HG03575 (cell line): ENCODE measurements around the gene FAM229A.

Experiments
- ATAC-seq: cut with Tn5 transposase; IDR thresholded peaks from one replicate; pipeline ENCODE4 v1.9.1; 2021; ENCODE audit not compliant: unreplicated experiment, insufficient number of reproducible peaks, low FRiP score; ENCODE audit errors: extremely low read depth

The FAM229A gene

DNA sequence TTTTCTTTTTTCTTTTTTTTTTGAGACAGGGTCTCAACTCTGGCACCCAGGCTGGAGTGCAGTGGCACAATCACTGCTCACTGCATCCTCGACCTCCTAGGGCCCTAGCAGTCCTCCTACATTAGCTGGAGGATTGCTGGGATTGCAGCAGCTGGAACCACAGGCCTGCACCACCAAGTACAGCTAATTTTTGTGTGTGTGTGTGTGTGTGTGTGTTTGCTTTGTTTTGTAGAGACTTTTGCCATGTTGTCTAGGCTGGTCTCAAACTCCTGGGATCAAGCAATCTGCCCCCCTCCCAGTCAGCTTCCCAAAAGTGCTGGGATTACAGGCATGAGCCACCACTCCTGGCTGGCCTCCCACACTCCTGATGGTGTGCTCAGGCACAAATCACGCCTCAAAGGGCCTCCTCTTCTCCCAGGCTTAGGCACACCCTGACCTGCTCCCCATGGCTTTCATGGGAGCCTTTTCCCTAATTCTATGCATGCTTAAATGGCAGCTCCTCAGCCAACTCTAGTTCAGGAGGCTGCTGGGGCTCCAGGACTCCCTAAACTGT is 9.4 kb downstream of the FAM229A start:
- no peak for ATAC-seq

- no peak for ATAC-seq
These were observed 10.0 kb downstream of the FAM229A start for GRCh38 chr1:32352239-32352745.

GRCh38 chr1:32351399-32352238 is 10.7 kb downstream of the FAM229A start:
- ATAC-seq: no peak

GRCh38 chr1:32350785-32351398 is 11.4 kb downstream of the FAM229A start:
- no peak for ATAC-seq

GRCh38 chr1:32349211-32349708 is 13.0 kb downstream of the FAM229A start:
- ATAC-seq: no peak

DNA sequence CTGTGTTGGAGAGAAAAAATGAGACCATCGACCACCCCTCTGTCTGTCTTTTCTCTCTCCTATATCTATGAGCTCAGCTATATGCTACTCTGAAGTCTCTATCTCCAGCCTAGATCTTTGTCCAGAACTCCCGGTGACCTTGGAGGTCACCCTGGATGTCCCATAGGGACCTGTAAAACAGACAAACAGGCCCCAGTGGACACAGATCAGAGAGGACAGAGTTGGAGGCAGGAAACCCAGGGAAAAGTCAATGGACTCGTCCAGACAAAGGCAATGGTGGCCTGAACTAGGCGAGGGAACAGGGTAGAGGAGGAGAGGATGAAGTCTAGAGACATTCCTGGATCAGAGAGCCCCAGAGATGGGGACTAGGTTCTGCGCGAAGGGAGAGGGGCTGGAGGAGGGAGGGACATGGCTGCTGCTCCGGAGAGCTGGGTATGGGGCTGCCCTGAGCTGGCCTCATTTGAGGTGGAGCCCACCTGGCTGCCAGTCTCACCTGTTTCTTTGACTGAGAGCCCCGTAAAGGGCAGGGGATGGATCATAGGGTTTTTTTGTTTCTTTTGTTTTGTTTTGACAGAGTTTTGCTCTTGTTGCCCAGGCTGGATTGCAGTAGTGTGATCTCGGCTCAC is 15.6 kb downstream of the FAM229A start:
- ATAC-seq: no peak

GRCh38 chr1:32345289-32345827 is 16.9 kb downstream of the FAM229A start:
- no peak for ATAC-seq

DNA sequence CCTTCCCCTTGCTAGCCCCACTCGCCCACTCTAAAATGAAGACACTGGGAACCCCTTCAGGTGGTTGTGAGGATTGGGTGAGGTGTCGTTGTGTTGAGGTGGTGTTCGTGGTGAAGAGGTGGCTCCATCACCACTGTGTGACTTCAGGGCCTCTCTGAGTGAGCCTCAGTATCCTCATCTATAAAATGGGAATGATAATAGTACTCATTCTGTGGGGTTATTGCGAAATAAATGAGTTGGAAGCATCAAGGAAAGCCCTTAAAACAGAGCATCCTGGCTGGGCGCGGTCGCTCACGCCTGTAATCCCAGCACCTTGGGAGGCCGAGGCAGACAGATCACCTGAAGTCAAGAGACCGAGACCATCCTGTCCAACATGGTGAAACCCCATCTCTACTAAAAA is 19.6 kb downstream of the FAM229A start:
- ATAC-seq: no peak

GRCh38 chr1:32341971-32342370 is 20.3 kb downstream of the FAM229A start:
- ATAC-seq: no peak

- no peak for ATAC-seq
These were observed 21.0 kb downstream of the FAM229A start for GRCh38 chr1:32341186-32341757.

DNA sequence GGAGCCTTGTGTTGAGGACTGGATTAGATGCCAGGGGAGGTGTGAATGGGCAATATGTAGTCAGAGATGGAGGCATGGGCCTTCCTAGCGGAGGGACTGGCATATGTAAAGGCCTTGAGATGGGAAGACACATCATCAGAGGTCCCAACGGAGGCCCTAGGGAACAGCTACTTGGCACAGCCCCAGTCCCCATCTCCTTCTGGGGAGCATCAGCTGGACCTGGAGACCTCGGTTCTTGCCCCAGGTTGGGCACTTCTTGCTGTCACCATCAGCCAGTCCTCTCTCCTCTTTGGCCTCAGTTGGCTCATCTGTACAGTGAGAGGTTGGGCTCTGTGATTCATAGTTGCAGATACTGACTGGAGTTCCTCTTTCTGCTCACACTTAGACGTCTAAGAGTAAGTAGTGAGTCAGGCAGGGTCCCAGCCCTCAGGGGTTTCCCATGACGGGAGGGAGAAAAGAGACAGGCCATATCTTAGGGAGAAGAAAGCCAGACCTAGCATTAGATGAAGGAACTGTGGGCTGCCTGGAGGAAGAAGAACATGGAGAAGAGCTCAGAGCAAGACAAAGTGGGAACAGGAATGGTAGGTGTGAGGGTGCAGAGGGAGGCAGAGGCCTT is 22.8 kb downstream of the FAM229A start:
- ATAC-seq: no peak

DNA sequence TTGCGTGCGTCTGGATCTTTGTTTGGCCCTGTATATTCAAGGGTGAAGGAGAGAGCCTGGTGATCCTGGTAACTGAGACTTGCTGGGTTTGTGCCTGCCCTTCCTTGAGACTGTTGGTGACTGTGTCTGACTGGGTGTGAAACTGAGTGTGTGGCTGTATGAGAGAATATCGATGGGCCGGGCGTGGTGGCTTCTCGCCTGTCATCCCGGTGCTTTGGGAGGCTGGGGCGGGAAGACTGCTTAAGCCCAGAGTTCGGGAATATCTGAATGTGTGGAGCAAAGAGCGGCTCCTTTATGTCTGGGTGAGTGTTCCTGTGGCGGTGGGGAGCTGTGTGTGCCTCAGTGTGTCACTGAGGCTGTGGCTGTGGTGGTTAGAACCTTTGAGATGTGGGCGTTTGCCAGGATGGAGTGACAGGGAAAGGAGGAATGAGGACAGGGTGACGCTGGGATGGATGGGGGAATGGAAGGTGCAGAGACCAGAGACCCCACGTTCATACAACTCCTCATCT is 23.6 kb downstream of the FAM229A start:
- no peak for ATAC-seq

- no peak for ATAC-seq
These were observed 24.2 kb downstream of the FAM229A start for GRCh38 chr1:32337855-32338636.

GRCh38 chr1:32336963-32337675 is 25.2 kb downstream of the FAM229A start:
- ATAC-seq: no peak

DNA sequence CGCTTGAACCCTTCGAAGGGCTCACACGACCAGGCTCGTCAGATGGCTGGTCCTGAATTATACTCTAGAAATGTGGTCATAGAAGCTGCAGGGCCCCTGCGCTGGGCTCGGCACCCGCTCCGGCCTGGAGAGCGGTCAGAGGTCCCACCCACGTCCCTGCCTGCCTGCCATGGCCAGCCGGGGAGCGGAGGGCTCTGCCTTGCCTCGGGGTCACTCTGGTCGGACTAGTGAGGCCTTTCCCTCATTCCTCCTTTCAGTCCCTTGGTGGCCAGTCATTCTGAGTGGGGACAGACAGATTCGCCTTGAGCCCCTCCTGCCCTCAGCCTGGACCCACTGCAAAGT is 25.7 kb downstream of the FAM229A start:
- ATAC-seq: no peak

DNA sequence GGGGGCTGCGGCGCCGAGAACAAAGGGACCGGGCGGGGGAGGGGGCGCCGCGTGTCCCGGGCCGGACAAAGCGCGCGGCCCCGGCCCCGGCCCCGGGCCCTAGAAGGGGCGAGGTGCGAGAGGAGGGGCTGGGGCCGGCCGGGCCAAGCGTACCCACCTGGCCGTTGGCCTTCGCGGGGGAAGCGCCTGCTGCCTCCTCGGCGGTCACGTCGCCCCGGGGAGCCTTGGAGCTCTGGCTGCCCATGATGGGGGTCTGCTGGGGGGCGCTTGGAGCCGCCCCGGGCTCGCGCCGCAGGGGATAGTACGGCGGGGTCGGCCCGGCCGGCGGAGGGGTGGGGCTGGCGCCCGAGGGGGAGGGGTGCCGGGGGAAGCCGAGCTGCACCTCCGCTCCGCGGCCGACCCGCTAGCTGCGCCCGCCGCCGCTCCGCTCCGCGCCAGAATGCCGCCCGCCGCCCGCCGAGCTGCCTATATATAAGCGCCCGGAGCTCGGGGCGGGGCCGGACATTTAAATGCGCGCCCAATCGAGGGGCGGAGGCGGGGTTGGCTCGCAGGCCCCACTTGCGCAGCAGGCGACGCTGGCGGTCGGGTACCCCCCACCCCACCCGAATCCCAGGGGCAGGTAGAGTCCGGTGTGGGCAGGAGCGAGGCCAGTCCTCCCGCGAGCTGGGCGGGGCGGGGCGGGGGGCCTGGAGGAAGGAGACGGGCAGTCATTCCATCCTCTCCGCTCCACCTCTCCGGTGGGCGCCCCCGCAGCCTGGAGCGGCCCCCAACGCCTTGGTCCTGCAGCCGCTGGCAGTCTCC is 26.3 kb downstream of the FAM229A start, which contains the start of gene MARCKSL1:
MARCKSL1 (minus strand) TSS at position 444 of the 801 bp plus-strand sequence; CDS start at position 244, 200 bp downstream.
- ATAC-seq: no peak

DNA sequence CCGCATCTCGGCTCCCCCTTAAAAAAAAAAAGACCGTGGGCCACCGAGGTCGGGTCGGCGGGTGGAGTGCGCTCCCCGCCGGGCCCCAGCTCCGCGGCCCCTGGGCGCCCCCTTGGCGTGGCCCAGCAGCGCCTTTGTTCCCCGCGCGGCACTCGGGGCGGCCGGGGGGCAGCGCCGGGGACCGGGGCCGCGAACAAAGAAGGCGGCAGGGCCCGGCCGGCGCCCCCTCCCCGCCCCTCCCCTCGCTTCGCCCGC is 26.8 kb downstream of the FAM229A start:
- no peak for ATAC-seq
